ENCODE results near the gene LRIG1. TPM values are rescaled to one million over a fixed set of nuclear protein-coding genes. Genes with fewer than 3 reads are reported as not detected.

The LRIG1 gene
- polyA plus RNA-seq, 1 donor = 102 TPM

DNA sequence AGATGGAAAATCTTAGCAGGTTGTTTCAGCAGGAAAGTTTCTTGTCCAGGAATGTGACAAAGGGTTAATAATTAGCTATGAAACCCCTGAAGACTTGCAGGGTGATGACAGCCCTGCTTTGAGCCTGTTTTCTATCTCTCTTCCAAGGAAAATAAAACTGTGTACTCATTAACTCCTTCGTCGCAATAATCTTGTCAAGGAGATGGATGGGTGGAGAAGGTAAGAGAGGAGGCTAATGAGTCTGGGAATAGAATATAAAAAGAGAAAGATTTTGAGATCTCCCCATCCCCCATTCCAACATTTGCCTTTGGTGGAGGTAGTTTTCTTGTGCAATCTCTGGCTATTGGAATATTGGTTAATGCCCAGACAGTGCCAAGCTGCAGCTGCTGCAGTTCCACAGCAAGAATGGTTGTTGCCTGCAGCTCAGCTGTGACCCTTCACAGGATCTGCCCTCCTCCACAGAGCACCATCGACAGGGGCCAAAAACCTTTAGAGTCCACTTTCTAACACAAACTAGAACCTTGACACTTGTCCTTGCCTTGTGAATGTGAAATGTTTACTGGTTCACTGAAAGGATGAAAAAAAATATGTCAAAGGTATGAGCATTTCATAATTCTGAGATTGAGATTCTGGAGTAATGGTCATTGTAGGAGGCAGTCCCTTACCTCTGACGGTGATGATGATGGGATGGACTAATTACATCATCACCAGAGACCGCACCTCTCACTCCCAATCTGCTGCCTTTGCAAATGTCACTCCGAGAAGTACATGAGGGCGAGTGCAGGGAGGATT, 4.2 kb upstream of the LRIG1 start:
- DNase-seq (ENCODE audit: low read depth) = no peak

- DNase-seq (ENCODE audit: low read depth) = no peak
Observed at GRCh38 chr3:66502981-66503380, 2.2 kb upstream of the LRIG1 start.

DNA sequence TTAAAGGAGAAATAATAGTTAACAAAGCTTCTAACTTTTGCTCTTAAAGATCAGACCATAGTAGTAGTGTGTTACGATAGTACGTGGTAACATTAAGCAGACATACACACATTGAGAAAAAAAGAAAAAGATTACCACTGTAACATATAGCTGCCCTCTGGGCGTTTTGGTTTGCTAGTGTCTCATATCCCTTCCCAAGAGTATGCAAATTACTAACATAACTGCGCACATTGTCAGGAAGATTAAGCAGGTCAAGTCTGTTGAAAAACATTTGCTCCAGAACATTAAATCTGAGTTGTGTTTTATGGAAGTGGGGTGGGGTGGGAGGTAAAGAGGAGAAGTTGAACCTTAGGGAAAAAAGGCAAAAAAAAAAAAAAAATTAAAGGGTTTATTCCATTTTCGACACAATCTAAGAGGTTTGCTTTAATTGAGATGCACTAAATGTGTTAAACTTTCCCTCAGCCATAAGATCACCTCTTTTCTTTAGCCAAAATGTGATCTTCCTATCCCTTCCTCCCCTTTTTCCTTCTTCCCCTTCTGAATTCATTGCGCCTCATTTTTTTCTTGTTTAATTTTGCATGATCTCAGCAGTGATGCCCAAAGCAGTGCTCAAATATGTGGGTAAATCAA, 1.5 kb upstream of the LRIG1 start:
- DNase-seq (ENCODE audit: low read depth) = no peak

DNA sequence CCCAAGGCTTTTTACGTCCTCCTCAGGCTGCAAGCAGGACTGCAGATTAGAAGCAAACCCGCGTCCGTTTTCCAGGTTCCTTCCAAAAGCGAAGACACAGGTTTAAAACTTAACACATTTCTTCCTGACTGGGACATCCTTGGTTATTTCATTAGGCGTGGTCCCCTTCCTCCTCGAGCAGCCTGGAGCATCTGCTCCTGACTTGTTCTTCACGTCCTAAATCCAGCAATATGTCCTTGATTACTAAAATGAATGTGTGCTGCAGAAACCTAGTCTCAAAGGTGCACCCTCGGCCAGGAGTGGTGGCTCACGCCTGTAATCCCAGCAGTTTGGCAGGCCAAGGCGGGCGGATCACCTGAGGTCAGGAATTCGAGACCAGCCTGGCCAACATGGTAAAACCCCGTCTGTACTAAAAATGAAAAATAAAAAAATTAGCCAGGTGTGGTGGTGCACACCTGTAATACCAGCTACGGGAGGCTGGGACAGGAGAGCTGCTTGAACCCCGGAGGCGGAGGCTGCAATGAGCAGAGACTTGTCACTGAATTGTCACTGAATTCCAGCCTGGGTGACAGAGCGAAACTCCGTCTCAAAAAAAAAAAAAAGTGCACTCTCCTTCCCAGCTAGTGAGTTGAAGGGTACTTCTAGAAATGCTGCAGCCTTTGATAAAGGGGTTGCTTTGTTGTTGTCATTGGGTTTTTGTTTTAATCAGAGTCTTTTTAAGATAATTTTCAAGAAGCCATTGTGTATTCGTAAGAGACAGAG, 842 bp upstream of the LRIG1 start:
- no peak for DNase-seq (ENCODE audit: low read depth)

GRCh38 chr3:66499881-66500575, 794 bp downstream of the LRIG1 start:
- DNase-seq (ENCODE audit: low read depth) = no peak

DNA sequence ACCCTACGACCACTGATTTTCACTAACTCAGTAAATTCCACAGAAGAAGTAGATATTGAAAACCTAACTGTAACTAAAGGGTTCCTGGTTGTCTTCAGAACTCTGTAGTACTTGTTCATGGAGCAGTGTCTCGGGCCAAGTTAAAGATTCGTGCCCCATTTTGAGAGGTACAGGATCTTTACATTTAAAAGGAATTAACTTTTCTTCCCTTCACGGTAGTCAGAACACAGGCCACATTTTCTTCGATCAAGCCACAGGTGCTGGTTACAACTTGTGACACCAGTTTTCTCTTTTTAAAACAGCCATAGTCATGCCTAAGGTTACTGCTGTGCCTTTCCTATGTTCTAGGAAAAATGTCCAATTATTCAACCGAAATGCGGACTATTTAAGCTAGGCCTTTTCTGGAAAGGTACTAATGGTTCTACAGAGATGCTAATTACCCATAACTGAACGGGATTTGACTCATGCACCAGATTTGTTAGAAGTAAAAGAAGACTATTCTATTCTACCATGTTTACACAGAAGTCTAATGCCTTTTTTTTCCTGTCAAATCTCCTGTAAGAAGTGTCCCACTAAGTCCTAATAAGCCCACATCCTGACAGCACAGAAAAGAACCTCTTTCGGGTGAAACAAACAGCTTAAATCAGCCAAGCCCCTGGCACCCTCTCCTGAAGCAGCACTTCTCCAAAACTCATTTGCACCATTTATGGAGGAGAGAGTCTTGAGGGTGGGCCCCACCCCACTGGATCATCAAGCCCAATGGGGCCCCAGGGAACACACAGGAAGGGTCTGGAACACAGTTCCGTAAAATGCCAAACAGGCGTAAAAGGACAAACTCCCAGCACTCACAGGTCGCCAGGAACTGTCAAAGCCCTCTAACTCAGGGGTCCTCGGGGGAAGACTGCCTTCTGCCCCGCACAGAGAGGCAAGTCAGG, 1.9 kb downstream of the LRIG1 start:
- DNase-seq (ENCODE audit: low read depth) = no peak

DNA sequence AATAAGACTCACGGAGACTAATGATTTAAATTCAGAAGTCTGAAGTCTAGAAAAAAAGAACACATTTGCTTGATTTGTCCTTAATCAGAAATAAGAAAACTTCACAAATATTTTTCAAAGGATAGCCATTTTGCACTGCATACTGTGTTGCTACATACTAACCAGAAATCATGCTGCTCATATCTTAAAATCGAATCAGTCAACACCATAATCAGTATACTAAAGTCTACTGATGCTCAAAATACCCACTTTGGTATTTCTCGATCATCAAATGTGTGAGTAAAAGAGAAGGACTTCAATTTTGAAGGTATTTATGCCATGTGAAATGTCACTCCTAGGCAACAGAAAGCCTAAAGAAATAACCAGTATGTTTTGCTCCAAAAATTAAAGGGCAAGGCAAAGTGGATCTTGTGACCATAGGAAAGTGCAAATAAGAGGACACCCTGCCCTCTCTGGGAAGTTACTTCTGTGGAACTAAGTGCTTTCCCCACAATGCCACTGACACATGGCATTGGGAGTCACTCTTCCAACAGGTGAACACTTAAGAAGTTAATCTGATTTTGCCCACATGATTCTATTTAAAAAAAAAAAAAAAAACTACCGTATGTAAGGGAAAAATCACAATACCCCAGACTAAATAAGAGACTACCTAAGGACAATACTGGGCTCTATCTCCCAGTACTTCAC, 2.7 kb downstream of the LRIG1 start:
- DNase-seq (ENCODE audit: low read depth) = no peak

GRCh38 chr3:66497288-66497984, 3.4 kb downstream of the LRIG1 start:
- no peak for DNase-seq (ENCODE audit: low read depth)

GRCh38 chr3:66496746-66497145, 4.1 kb downstream of the LRIG1 start:
- no peak for DNase-seq (ENCODE audit: low read depth)

GRCh38 chr3:66496301-66496700, 4.5 kb downstream of the LRIG1 start:
- DNase-seq (ENCODE audit: low read depth) = no peak

GRCh38 chr3:66495668-66496045, 5.2 kb downstream of the LRIG1 start:
- DNase-seq (ENCODE audit: low read depth) = no peak

DNA sequence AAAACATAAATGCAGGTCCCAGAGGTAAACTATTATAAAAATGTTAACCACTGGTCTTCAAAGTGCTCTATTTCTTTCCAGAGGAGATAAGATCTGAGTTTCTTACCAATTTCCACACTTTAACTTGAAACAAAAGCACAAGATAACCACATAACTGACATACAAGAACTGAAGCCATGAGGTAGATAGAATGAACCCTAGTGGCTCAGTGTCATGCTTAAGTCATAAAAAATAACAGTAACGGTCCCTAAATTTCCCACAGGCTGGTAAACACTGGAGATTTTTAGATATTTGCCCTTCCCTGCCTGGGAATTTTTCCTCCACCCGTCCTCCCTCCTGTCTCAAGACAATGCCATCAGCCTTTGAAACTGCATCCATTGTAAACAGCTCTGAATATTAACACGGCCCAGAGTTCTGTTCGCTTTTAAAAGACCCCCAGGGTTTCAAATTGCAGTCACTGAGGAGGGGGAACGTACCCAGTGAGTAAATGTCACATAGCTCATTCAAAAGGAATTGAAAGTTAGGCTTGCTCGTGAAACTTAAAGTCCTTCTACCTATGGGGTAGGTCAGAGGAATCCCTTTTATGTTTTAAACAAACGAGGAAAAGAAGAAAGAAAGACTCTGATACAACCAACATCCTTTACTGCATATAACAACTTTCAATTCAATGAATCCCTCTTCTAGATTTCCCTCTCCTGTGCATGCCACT, 5.7 kb downstream of the LRIG1 start:
- no peak for DNase-seq (ENCODE audit: low read depth)

- DNase-seq (ENCODE audit: low read depth) = no peak
Observed at GRCh38 chr3:66493458-66494099, 7.2 kb downstream of the LRIG1 start.

DNA sequence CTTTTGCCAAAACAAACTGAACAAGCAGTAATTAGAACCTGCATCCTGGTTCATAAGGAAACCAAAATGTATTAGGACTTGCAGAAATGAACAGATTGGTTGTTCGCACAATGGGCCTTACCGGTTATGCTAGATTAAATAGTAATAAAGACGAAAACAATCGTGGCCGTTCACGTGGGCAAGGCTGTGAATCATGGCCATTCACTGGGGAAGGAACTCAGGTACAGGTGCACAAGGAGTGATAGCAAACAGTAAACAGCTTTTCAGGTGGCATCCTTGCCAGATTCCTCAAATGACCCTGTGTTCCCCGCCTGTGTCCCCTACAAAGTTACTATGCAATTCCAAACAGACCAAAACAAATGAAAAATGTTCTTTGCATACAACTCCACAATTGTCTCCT, 8.2 kb downstream of the LRIG1 start:
- DNase-seq (ENCODE audit: low read depth) = no peak

GRCh38 chr3:66492071-66492470, 8.8 kb downstream of the LRIG1 start:
- DNase-seq (ENCODE audit: low read depth) = no peak

DNA sequence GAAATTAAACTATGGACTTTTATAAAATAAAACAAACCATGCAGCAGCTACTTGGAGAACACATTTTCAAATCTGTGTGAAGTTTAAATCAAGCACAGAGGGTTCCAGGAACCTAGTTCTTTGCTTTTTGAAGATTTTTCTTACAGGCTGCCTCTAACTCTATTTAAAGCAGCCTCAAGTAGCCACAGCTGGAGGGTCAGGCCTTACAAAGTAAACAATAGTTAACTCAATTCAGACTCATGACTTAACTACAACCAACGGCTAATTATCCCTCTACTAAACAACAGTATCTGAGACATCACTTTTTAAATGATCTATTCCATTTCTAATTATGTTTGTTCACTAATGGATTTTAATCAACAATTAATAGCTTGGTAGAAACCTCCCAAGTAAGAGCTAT, 9.8 kb downstream of the LRIG1 start:
- DNase-seq (ENCODE audit: low read depth) = no peak

DNA sequence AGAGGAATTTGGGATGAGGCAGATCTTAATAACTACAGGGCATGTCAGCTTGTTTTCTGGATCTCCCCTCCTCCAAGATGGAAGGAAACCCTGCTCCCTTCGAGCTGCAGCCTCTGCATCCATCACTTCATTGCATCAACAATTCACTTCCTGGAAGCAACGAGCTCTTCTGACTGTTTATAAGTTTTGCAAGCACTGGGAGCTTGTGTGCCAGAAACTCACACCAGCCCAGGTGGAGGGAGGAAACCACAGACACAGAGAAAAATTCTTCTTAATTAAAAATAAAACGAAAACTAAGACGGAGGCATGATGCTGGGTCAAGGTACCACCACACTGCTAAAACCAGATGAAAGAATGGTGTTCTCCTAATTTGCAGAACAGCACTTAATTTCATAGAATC, 10.6 kb downstream of the LRIG1 start:
- no peak for DNase-seq (ENCODE audit: low read depth)

DNA sequence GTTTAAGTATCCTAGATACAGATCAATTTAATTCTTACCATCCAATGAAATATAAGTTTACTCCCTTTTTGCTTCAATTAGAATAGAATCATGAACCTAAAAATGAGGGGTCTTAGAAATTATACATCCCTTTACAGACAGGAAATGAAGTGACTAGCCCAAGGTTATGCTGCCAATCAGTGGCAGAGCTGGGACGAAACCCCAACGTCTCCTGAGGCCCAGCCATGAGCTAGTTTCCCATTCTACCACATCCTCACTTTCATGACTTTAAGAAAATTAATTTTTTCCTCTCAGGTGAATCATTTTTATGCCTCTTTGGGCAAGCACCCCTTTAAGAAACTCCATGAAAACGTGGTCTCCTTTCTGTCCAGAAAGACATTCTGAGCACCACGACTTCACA, 11.2 kb downstream of the LRIG1 start:
- no peak for DNase-seq (ENCODE audit: low read depth)

- no peak for DNase-seq (ENCODE audit: low read depth)
Observed at GRCh38 chr3:66489115-66489514, 11.7 kb downstream of the LRIG1 start.
